Heart left ventricle (tissue), 13 donors: ENCODE data around the gene NRP1.

Source experiments
- POLR2A ChIP-seq, 2 donors: fragments of 450-650 bp; IDR thresholded peaks; one replicate each; pipeline ENCODE4 v1.6.1; 2017; ENCODE audit warnings: antibody characterized with exemption in 2 of 2, mild to moderate bottlenecking in 2 of 2, moderate library complexity in 2 of 2
- TF ChIP-seq, protein P1 (sequence below), 12 donors: fragments of 200-600 bp; sonication (generic) in 4 of 12; IDR thresholded peaks; one replicate each; pipeline versions ENCODE4 v1.5.0 to v1.8.0; 2018 to 2022; ENCODE audit warnings: antibody characterized with exemption in 12 of 12, mild to moderate bottlenecking in 5 of 12
- donor health status: ischemic (EF 13 %, LVEDD 7.1; RV severe dilation, severe dysfunction).
- donor health status: DM: no; HTN: yes; CAD: no.
- donor health status: DM: no; HTN: no; CAD: no.
- donor health status: ischemic (EF 25% LVEDD 6.9; RV normal size, moderate dysfunction).
- donor health status: ischemic (EF 25% LVEDD 5.7; RV mildly dilated, moderate dysfunction).
- donor health status: ischemic (EF 35%, LVEDD 5.7; RV mildly dilated, moderate dysfunction).
- donor health status: nonischemic (EF 11% LVEDD 7.7; RV severe dilation, severe dysfunction).
- donor health status: DM: yes; HTN: yes; CAD: no.
- donor health status: PGD.
- donor health status: ischemic (EF 29% LVEDD 5.4; RV normal size, mild dysfunction).
- donor health status: nonischemic (EF 23%, LVEDD 6.1; RV moderate dilation, normal function).

DNA sequence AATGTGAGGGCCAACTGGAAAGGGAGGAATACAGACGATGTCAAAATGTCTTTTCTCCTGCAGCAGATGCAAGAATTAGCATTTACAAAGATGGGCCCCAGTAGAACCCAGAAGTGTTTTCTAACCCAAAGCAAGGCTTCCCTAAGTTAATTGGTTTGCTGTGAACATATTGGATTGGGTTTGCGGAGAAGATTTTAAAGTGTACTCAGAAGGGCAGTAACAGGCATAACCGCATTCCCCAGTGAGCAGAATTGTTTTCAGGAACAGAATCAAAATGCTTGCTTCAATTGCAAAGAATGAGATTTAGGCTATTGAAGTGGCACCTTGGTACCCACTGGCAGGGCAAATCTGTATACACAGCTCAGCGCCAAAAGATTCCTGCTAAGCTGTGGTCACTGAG is 78.0 kb downstream of the NRP1 start:
- TF ChIP-seq, protein P1, sequence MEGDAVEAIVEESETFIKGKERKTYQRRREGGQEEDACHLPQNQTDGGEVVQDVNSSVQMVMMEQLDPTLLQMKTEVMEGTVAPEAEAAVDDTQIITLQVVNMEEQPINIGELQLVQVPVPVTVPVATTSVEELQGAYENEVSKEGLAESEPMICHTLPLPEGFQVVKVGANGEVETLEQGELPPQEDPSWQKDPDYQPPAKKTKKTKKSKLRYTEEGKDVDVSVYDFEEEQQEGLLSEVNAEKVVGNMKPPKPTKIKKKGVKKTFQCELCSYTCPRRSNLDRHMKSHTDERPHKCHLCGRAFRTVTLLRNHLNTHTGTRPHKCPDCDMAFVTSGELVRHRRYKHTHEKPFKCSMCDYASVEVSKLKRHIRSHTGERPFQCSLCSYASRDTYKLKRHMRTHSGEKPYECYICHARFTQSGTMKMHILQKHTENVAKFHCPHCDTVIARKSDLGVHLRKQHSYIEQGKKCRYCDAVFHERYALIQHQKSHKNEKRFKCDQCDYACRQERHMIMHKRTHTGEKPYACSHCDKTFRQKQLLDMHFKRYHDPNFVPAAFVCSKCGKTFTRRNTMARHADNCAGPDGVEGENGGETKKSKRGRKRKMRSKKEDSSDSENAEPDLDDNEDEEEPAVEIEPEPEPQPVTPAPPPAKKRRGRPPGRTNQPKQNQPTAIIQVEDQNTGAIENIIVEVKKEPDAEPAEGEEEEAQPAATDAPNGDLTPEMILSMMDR (IDR thresholded peaks at IDR 0.05), result no peak
- TF ChIP-seq POLR2A (IDR thresholded peaks at IDR 0.05), result no peak
